ENCODE results near the gene GNAO1.

- TF ChIP-seq TAF1 (IDR thresholded peaks at IDR 0.05; ENCODE audit: low read depth): no peak
- no peak for TF ChIP-seq CTCF (IDR thresholded peaks at IDR 0.05; ENCODE audit: poor library complexity, severe bottlenecking)
- no peak for TF ChIP-seq EZH2 (IDR thresholded peaks at IDR 0.05; ENCODE audit: borderline replicate concordance, insufficient read depth, low read length, poor library complexity, severe bottlenecking)
- no peak for TF ChIP-seq REST (IDR thresholded peaks at IDR 0.05; ENCODE audit: borderline replicate concordance)
- TF ChIP-seq MXI1 (conservative IDR thresholded peaks at IDR 0.05; ENCODE audit: poor library complexity, severe bottlenecking): no peak
- TF ChIP-seq EP300 (conservative IDR thresholded peaks at IDR 0.05; ENCODE audit: poor library complexity, severe bottlenecking): no peak
- no peak for TF ChIP-seq RAD21 (conservative IDR thresholded peaks at IDR 0.05)
Measured at GRCh38 chr16:56298948-56299596, 107.8 kb downstream of the GNAO1 start.
